ENCODE measurements around the gene DOCK1.

The DOCK1 gene

GRCh38 chr10:127016331-127016730 lies 111.1 kb downstream of the DOCK1 start:
- DNase-seq (ENCODE audit: low spot score) = no peak
- in situ Hi-C loops (cut with MboI; ENCODE audit: low sequenced_read_pairs, unreplicated experiment) = no loop called here
- no peak for TF ChIP-seq CTCF (IDR thresholded peaks at IDR 0.05; ENCODE audit: borderline replicate concordance, control extremely low read depth, extremely low read depth, insufficient read depth, missing control alignments)

- in situ Hi-C loops (cut with MboI; ENCODE audit: low sequenced_read_pairs, unreplicated experiment) = no loop called here
- TF ChIP-seq CTCF (IDR thresholded peaks at IDR 0.05; ENCODE audit: borderline replicate concordance, control extremely low read depth, extremely low read depth, insufficient read depth, missing control alignments) = no peak
- DNase-seq (ENCODE audit: low spot score) = no peak
Observed at GRCh38 chr10:127017541-127018297, 112.5 kb downstream of the DOCK1 start.

GRCh38 chr10:127018298-127018650 lies 113.0 kb downstream of the DOCK1 start:
- in situ Hi-C loops (cut with MboI; ENCODE audit: low sequenced_read_pairs, unreplicated experiment) = no loop called here
- no peak for DNase-seq (ENCODE audit: low spot score)
- TF ChIP-seq CTCF (IDR thresholded peaks at IDR 0.05; ENCODE audit: borderline replicate concordance, control extremely low read depth, extremely low read depth, insufficient read depth, missing control alignments) = no peak

- no peak for TF ChIP-seq CTCF (IDR thresholded peaks at IDR 0.05; ENCODE audit: borderline replicate concordance, control extremely low read depth, extremely low read depth, insufficient read depth, missing control alignments)
- in situ Hi-C loops (cut with MboI; ENCODE audit: low sequenced_read_pairs, unreplicated experiment) = no loop called here
Observed at GRCh38 chr10:127018766-127019165, 113.5 kb downstream of the DOCK1 start.

GRCh38 chr10:127020260-127020659 lies 115.0 kb downstream of the DOCK1 start:
- in situ Hi-C loops (cut with MboI; ENCODE audit: low sequenced_read_pairs, unreplicated experiment) = no loop called here
- no peak for DNase-seq (ENCODE audit: low spot score)
- TF ChIP-seq CTCF (IDR thresholded peaks at IDR 0.05; ENCODE audit: borderline replicate concordance, control extremely low read depth, extremely low read depth, insufficient read depth, missing control alignments) = no peak

More at GRCh38 chr10:127018766-127019165, 113.5 kb downstream of the DOCK1 start:
- DNase-seq (ENCODE audit: low spot score) = no peak

- TF ChIP-seq CTCF (IDR thresholded peaks at IDR 0.05; ENCODE audit: borderline replicate concordance, control extremely low read depth, extremely low read depth, insufficient read depth, missing control alignments) = no peak
- in situ Hi-C loops (cut with MboI; ENCODE audit: low sequenced_read_pairs, unreplicated experiment) = no loop called here
- no peak for DNase-seq (ENCODE audit: low spot score)
Observed at GRCh38 chr10:127021801-127022200, 116.6 kb downstream of the DOCK1 start.
